ENCODE results near the gene SPINT2.
"Not testable (repeated sequence)": the region's sequence is repeated elsewhere in the genome, so short reads cannot be mapped to it uniquely, and the experiment has no call there.

Gene SPINT2

GRCh38 chr19:38264486-38265212, at the start of gene SPINT2:
Gene SPINT2, plus strand, starts transcription at chr19:38264573. Its CDS starts 320 bp downstream, at chr19:38264893.
- H3K9me3 ChIP-seq (ENCODE audit: low read length): no peaks in the 10 kb centered on the region

GRCh38 chr19:38216785-38217641, 47.4 kb upstream of the SPINT2 start:
- peaks cover 7 to 26% of the 10 kb centered on the region in 2 donors for H3K27me3 ChIP-seq (ENCODE audit: control insufficient read depth in 1 of 2, insufficient read depth in 2 of 2, low read length in 2 of 2)
- no peak overlapping the region for H3K27ac ChIP-seq (ENCODE audit: low read depth, low read length)
- H3K9me3 ChIP-seq (ENCODE audit: low read length): no peaks in the 10 kb centered on the region
- H3K36me3 ChIP-seq (ENCODE audit: insufficient read depth, low read length): no peaks in the 10 kb centered on the region
- no peak overlapping the region for H3K9ac ChIP-seq (ENCODE audit: low read length)
- no peaks in the 10 kb centered on the region for H3K4me1 ChIP-seq (ENCODE audit: insufficient read depth, low read length)
- H3K4me3 ChIP-seq (ENCODE audit: low read depth in 1 of 2, low read length in 2 of 2): no peak overlapping the region

More at GRCh38 chr19:38264486-38265212, at the start of gene SPINT2:
- H3K4me3 ChIP-seq (ENCODE audit: low read depth in 1 of 2, low read length in 2 of 2): peak within 1 kb of the TSS; percentile 50 to 80
- H3K27ac ChIP-seq (ENCODE audit: low read depth, low read length): peak within 1 kb of the TSS; percentile 85
- no peak within 1 kb of the TSS for H3K9ac ChIP-seq (ENCODE audit: low read length)
- H3K4me1 ChIP-seq (ENCODE audit: insufficient read depth, low read length): peaks cover 16% of the 10 kb centered on the region
- H3K27me3 ChIP-seq (ENCODE audit: control insufficient read depth in 1 of 2, insufficient read depth in 2 of 2, low read length in 2 of 2): peaks cover 0 to 11% of the 10 kb centered on the region in 2 donors
- no peaks in the 10 kb centered on the region for H3K36me3 ChIP-seq (ENCODE audit: insufficient read depth, low read length)

GRCh38 chr19:38218204-38218603, 46.2 kb upstream of the SPINT2 start:
- H3K9me3 ChIP-seq (ENCODE audit: low read length): no peaks in the 10 kb centered on the region
- H3K4me1 ChIP-seq (ENCODE audit: insufficient read depth, low read length): no peaks in the 10 kb centered on the region
- H3K27me3 ChIP-seq (ENCODE audit: control insufficient read depth in 1 of 2, insufficient read depth in 2 of 2, low read length in 2 of 2): peaks cover 15 to 38% of the 10 kb centered on the region in 2 donors
- H3K4me3 ChIP-seq (ENCODE audit: low read depth in 1 of 2, low read length in 2 of 2): no peak overlapping the region
- H3K36me3 ChIP-seq (ENCODE audit: insufficient read depth, low read length): no peaks in the 10 kb centered on the region
- H3K27ac ChIP-seq (ENCODE audit: low read depth, low read length): no peak overlapping the region
- no peak overlapping the region for H3K9ac ChIP-seq (ENCODE audit: low read length)

- H3K36me3 ChIP-seq (ENCODE audit: insufficient read depth, low read length): no peaks in the 10 kb centered on the region
- no peak overlapping the region for H3K9ac ChIP-seq (ENCODE audit: low read length)
- no peaks in the 10 kb centered on the region for H3K4me1 ChIP-seq (ENCODE audit: insufficient read depth, low read length)
- peaks cover 20 to 39% of the 10 kb centered on the region in 2 donors for H3K27me3 ChIP-seq (ENCODE audit: control insufficient read depth in 1 of 2, insufficient read depth in 2 of 2, low read length in 2 of 2)
- H3K4me3 ChIP-seq (ENCODE audit: low read depth in 1 of 2, low read length in 2 of 2): no peak overlapping the region
- no peaks in the 10 kb centered on the region for H3K9me3 ChIP-seq (ENCODE audit: low read length)
- no peak overlapping the region for H3K27ac ChIP-seq (ENCODE audit: low read depth, low read length)
Observed at GRCh38 chr19:38219221-38219620, 45.2 kb upstream of the SPINT2 start.

GRCh38 chr19:38221421-38221820, 43.0 kb upstream of the SPINT2 start:
- Histone ChIP-seq H3K4me1 (ENCODE audit: insufficient read depth, low read length) (no peaks in the 10 kb centered on the region), H3K9me3 (ENCODE audit: low read length) (no peaks in the 10 kb centered on the region), H3K27me3 (ENCODE audit: control insufficient read depth in 1 of 2, insufficient read depth in 2 of 2, low read length in 2 of 2) (peaks cover 30 to 57% of the 10 kb centered on the region in 2 donors), H3K36me3 (ENCODE audit: insufficient read depth, low read length) (no peaks in the 10 kb centered on the region), H3K4me3 (ENCODE audit: low read depth in 1 of 2, low read length in 2 of 2) (no peak overlapping the region), H3K27ac (ENCODE audit: low read depth, low read length) (no peak overlapping the region), H3K9ac (ENCODE audit: low read length) (no peak overlapping the region)

GRCh38 chr19:38221919-38222830, 42.2 kb upstream of the SPINT2 start:
- no peaks in the 10 kb centered on the region for H3K9me3 ChIP-seq (ENCODE audit: low read length)
- H3K36me3 ChIP-seq (ENCODE audit: insufficient read depth, low read length): no peaks in the 10 kb centered on the region
- H3K4me1 ChIP-seq (ENCODE audit: insufficient read depth, low read length): no peaks in the 10 kb centered on the region
- H3K27ac ChIP-seq (ENCODE audit: low read depth, low read length): no peak overlapping the region
- no peak overlapping the region for H3K4me3 ChIP-seq (ENCODE audit: low read depth in 1 of 2, low read length in 2 of 2)
- peaks cover 33 to 62% of the 10 kb centered on the region in 2 donors for H3K27me3 ChIP-seq (ENCODE audit: control insufficient read depth in 1 of 2, insufficient read depth in 2 of 2, low read length in 2 of 2)
- H3K9ac ChIP-seq (ENCODE audit: low read length): no peak overlapping the region

- Histone ChIP-seq H3K27ac (ENCODE audit: low read depth, low read length) (no peak overlapping the region), H3K4me1 (ENCODE audit: insufficient read depth, low read length) (no peaks in the 10 kb centered on the region), H3K9me3 (ENCODE audit: low read length) (no peaks in the 10 kb centered on the region), H3K36me3 (ENCODE audit: insufficient read depth, low read length) (no peaks in the 10 kb centered on the region), H3K27me3 (ENCODE audit: control insufficient read depth in 1 of 2, insufficient read depth in 2 of 2, low read length in 2 of 2) (peaks cover 40 to 66% of the 10 kb centered on the region in 2 donors), H3K4me3 (ENCODE audit: low read depth in 1 of 2, low read length in 2 of 2) (no peak overlapping the region), H3K9ac (ENCODE audit: low read length) (no peak overlapping the region)
Observed at GRCh38 chr19:38223119-38223523, 41.3 kb upstream of the SPINT2 start.

- peak overlapping the region in 1 of 2 donors; percentile 34 for H3K4me3 ChIP-seq (ENCODE audit: low read depth in 1 of 2, low read length in 2 of 2)
- H3K9ac ChIP-seq (ENCODE audit: low read length): no peak overlapping the region
- H3K9me3 ChIP-seq (ENCODE audit: low read length): no peaks in the 10 kb centered on the region
- peaks cover 2% of the 10 kb centered on the region for H3K4me1 ChIP-seq (ENCODE audit: insufficient read depth, low read length)
- H3K36me3 ChIP-seq (ENCODE audit: insufficient read depth, low read length): no peaks in the 10 kb centered on the region
- no peak overlapping the region for H3K27ac ChIP-seq (ENCODE audit: low read depth, low read length)
- peaks cover 40 to 66% of the 10 kb centered on the region in 2 donors for H3K27me3 ChIP-seq (ENCODE audit: control insufficient read depth in 1 of 2, insufficient read depth in 2 of 2, low read length in 2 of 2)
Observed at GRCh38 chr19:38223617-38224013, 40.8 kb upstream of the SPINT2 start.

- H3K9me3 ChIP-seq (ENCODE audit: low read length): no peaks in the 10 kb centered on the region
- no peak within 1 kb of the TSS for H3K9ac ChIP-seq (ENCODE audit: low read length)
- no peaks in the 10 kb centered on the region for H3K36me3 ChIP-seq (ENCODE audit: insufficient read depth, low read length)
- peaks cover 5% of the 10 kb centered on the region for H3K4me1 ChIP-seq (ENCODE audit: insufficient read depth, low read length)
- peak within 1 kb of the TSS in 1 of 2 donors; percentile 34 for H3K4me3 ChIP-seq (ENCODE audit: low read depth in 1 of 2, low read length in 2 of 2)
- H3K27me3 ChIP-seq (ENCODE audit: control insufficient read depth in 1 of 2, insufficient read depth in 2 of 2, low read length in 2 of 2): peaks cover 40 to 69% of the 10 kb centered on the region in 2 donors
- H3K27ac ChIP-seq (ENCODE audit: low read depth, low read length): no peak within 1 kb of the TSS
Observed at GRCh38 chr19:38224014-38224862, 40.1 kb upstream of the SPINT2 start, which contains the start of gene DPF1. Gene DPF1, minus strand, starts transcription at chr19:38224222. Its CDS starts 80 bp downstream, at chr19:38224142.

- H3K27me3 ChIP-seq (ENCODE audit: control insufficient read depth in 1 of 2, insufficient read depth in 2 of 2, low read length in 2 of 2): peaks cover 40 to 74% of the 10 kb centered on the region in 2 donors
- H3K36me3 ChIP-seq (ENCODE audit: insufficient read depth, low read length); H3K4me1 ChIP-seq (ENCODE audit: insufficient read depth, low read length); H3K27ac ChIP-seq (ENCODE audit: low read depth, low read length); H3K9ac ChIP-seq (ENCODE audit: low read length); H3K4me3 ChIP-seq (ENCODE audit: low read depth in 1 of 2, low read length in 2 of 2); H3K9me3 ChIP-seq (ENCODE audit: low read length): not testable (repeated sequence)
Observed at GRCh38 chr19:38224863-38225218, 39.5 kb upstream of the SPINT2 start.

Measured in muscle layer of colon (tissue), 2 donors.